HepG2 (cell line): Measurements from ENCODE around the gene GRAP.
"Not testable (repeated sequence)": the region's sequence is repeated elsewhere in the genome, so short reads cannot be mapped to it uniquely, and the experiment has no call there.

Source experiments
- GABPB1 ChIP-seq: IDR thresholded peaks from 2 replicates; pipeline ENCODE4 v1.6.1; 2016; ENCODE audit warnings: mild to moderate bottlenecking, missing genetic modification reagents, moderate library complexity, missing compliant biosample characterization
- TF ChIP-seq, protein P1 (sequence below): sonication (generic); formaldehyde crosslinking; IDR thresholded peaks from 2 replicates; pipeline ENCODE4 v1.5.0; 2020; ENCODE audit warnings: mild to moderate bottlenecking, missing genetic modification reagents, moderate library complexity

GRCh38 chr17:19038007-19038406, 8.8 kb downstream of the GRAP start:
- not testable (repeated sequence) for TF ChIP-seq GABPB1 (CRISPR knock-in tag)
- TF ChIP-seq, protein P1, sequence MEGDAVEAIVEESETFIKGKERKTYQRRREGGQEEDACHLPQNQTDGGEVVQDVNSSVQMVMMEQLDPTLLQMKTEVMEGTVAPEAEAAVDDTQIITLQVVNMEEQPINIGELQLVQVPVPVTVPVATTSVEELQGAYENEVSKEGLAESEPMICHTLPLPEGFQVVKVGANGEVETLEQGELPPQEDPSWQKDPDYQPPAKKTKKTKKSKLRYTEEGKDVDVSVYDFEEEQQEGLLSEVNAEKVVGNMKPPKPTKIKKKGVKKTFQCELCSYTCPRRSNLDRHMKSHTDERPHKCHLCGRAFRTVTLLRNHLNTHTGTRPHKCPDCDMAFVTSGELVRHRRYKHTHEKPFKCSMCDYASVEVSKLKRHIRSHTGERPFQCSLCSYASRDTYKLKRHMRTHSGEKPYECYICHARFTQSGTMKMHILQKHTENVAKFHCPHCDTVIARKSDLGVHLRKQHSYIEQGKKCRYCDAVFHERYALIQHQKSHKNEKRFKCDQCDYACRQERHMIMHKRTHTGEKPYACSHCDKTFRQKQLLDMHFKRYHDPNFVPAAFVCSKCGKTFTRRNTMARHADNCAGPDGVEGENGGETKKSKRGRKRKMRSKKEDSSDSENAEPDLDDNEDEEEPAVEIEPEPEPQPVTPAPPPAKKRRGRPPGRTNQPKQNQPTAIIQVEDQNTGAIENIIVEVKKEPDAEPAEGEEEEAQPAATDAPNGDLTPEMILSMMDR (CRISPR knock-in tag) = not testable (repeated sequence)
